Measurements from ENCODE around the gene SYNPO2.
"Not testable (repeated sequence)": the region's sequence is repeated elsewhere in the genome, so short reads cannot be mapped to it uniquely, and the experiment has no call there.

SYNPO2 gene

GRCh38 chr4:118995693-118996391 lies 107.2 kb downstream of the SYNPO2 start:
- TF ChIP-seq CTCF (conservative IDR thresholded peaks at IDR 0.05; ENCODE audit: control insufficient read depth, insufficient read depth, low read depth, low read length) = no peak
- DNase-seq (ENCODE audit: low read depth) = no peak

GRCh38 chr4:118997601-118998000 lies 108.9 kb downstream of the SYNPO2 start:
- H3K4me3 ChIP-seq (ENCODE audit: control insufficient read depth, low read depth, low read length) = no peak overlapping the region
- TF ChIP-seq CTCF (conservative IDR thresholded peaks at IDR 0.05; ENCODE audit: control insufficient read depth, insufficient read depth, low read depth, low read length) = no peak
- DNase-seq (ENCODE audit: low read depth) = peak; percentile 5

More at GRCh38 chr4:118995693-118996391, 107.2 kb downstream of the SYNPO2 start:
- no peak overlapping the region for H3K4me3 ChIP-seq (ENCODE audit: control insufficient read depth, low read depth, low read length)

- no peak for DNase-seq (ENCODE audit: low read depth)
- no peak overlapping the region for H3K4me3 ChIP-seq (ENCODE audit: control insufficient read depth, low read depth, low read length)
- TF ChIP-seq CTCF (conservative IDR thresholded peaks at IDR 0.05; ENCODE audit: control insufficient read depth, insufficient read depth, low read depth, low read length) = no peak
Observed at GRCh38 chr4:118999919-119000318, 111.3 kb downstream of the SYNPO2 start.

- no peak for TF ChIP-seq CTCF (conservative IDR thresholded peaks at IDR 0.05; ENCODE audit: control insufficient read depth, insufficient read depth, low read depth, low read length)
- no peak for DNase-seq (ENCODE audit: low read depth)
Observed at GRCh38 chr4:119000400-119000799, 111.7 kb downstream of the SYNPO2 start.

GRCh38 chr4:119002476-119002875 lies 113.8 kb downstream of the SYNPO2 start:
- no peak for TF ChIP-seq CTCF (conservative IDR thresholded peaks at IDR 0.05; ENCODE audit: control insufficient read depth, insufficient read depth, low read depth, low read length)
- no peak overlapping the region for H3K4me3 ChIP-seq (ENCODE audit: control insufficient read depth, low read depth, low read length)

More at GRCh38 chr4:119000400-119000799, 111.7 kb downstream of the SYNPO2 start:
- H3K4me3 ChIP-seq (ENCODE audit: control insufficient read depth, low read depth, low read length) = no peak overlapping the region

GRCh38 chr4:119003001-119003400 lies 114.3 kb downstream of the SYNPO2 start:
- DNase-seq (ENCODE audit: low read depth); H3K4me3 ChIP-seq (ENCODE audit: control insufficient read depth, low read depth, low read length): not testable (repeated sequence)

More at GRCh38 chr4:119002476-119002875, 113.8 kb downstream of the SYNPO2 start:
- DNase-seq (ENCODE audit: low read depth) = no peak

GRCh38 chr4:119005928-119006460 lies 117.3 kb downstream of the SYNPO2 start:
- TF ChIP-seq CTCF (conservative IDR thresholded peaks at IDR 0.05; ENCODE audit: control insufficient read depth, insufficient read depth, low read depth, low read length) = no peak
- H3K4me3 ChIP-seq (ENCODE audit: control insufficient read depth, low read depth, low read length) = no peak overlapping the region
- no peak for DNase-seq (ENCODE audit: low read depth)

Measured in fibroblast of mammary gland (primary cell).